H1 (cell line): ENCODE results near the gene CACNG5. TPM values are rescaled to one million over a fixed set of nuclear protein-coding genes. Genes with fewer than 3 reads are reported as not detected.
A peak's percentile ranks its signal among the peaks of the same experiment; 100 is the strongest.

Source experiments
- CTCF ChIA-PET: fragments of 300-600 bp; sonication (Branson Sonifier 250); formaldehyde crosslinking; loops from one replicate; lab custom pipeline; 2021; ENCODE audit not compliant: partially characterized antibody; lab: Charles Lee
- POLR2A ChIA-PET: fragments of 300-600 bp; sonication (Branson Sonifier 250); formaldehyde crosslinking; loops from one replicate; lab custom pipeline; 2021; ENCODE audit warnings: inconsistent platforms; ENCODE audit not compliant: partially characterized antibody; lab: Charles Lee
- DNase-seq, 2 experiments: peaks; one replicate each; pipeline versions ENCODE4 v3.0.0 to v3.0.0-alpha.2; 2010 to 2022; ENCODE audit warnings: low spot score in 2 of 2, low read depth in 1 of 2, mixed read lengths in 1 of 2
- FAIRE-seq: peaks from 2 replicates; lab custom pipeline; 2011; peaks lifted over from hg19 to GRCh38; lab: Jason Lieb, UNC
- H2AFZ ChIP-seq: 2 replicates; pipeline ENCODE4 v1.8.1; 2012; ENCODE audit warnings: low read length, inconsistent platforms
- H2AK5ac ChIP-seq: 2 replicates; pipeline ENCODE4 v1.6.1; 2013; ENCODE audit warnings: low read depth, low read length
- H2BK120ac ChIP-seq: replicated peaks from 2 replicates; pipeline ENCODE3; 2013; ENCODE audit warnings: low read depth, low read length, inconsistent platforms
- H2BK12ac ChIP-seq: 2 replicates; pipeline ENCODE4 v1.6.1; 2013; ENCODE audit warnings: low read depth, low read length
- H2BK15ac ChIP-seq: 2 replicates; pipeline ENCODE4 v1.6.1; 2013; ENCODE audit warnings: low read length
- H2BK20ac ChIP-seq: 2 replicates; pipeline ENCODE4 v1.6.1; 2013; ENCODE audit warnings: low read length
- H2BK5ac ChIP-seq: 2 replicates; pipeline ENCODE4 v1.6.1; 2013; ENCODE audit warnings: low read depth, low read length
- H3K14ac ChIP-seq: 2 replicates; pipeline ENCODE4 v1.6.1; 2013; ENCODE audit warnings: inconsistent platforms; ENCODE audit not compliant: insufficient read length
- H3K18ac ChIP-seq: 2 replicates; pipeline ENCODE4 v1.6.1; 2013; ENCODE audit warnings: low read length; ENCODE audit errors: extremely low read depth
- H3K23ac ChIP-seq: 2 replicates; pipeline ENCODE4 v1.6.1; 2013; ENCODE audit warnings: inconsistent platforms; ENCODE audit not compliant: insufficient read length
- H3K23me2 ChIP-seq: 2 replicates; pipeline ENCODE4 v1.6.1; 2013; ENCODE audit warnings: low read depth, low read length
- H3K27ac ChIP-seq: 2 replicates; pipeline ENCODE4 v1.6.1; 2011; ENCODE audit warnings: low read depth, low read length, inconsistent platforms
- H3K27me3 ChIP-seq, 4 experiments: replicated peaks in 1 of 4; 1 replicate in 1 of 4; 2 replicates in 3 of 4; pipeline versions ENCODE4 v1.6.1 to v1.8.1; 2011 to 2013; ENCODE audit warnings: low read length in 3 of 4, mild to moderate bottlenecking in 3 of 4, inconsistent platforms in 2 of 4, mixed read lengths in 2 of 4, moderate library complexity in 1 of 4; ENCODE audit not compliant: control insufficient read depth in 3 of 4, insufficient read depth in 3 of 4; ENCODE audit errors: extremely low read depth in 1 of 4
- H3K36me3 ChIP-seq, 4 experiments: 2 replicates each; pipeline versions ENCODE4 v1.6.1 to v1.8.1; 2011 to 2013; ENCODE audit warnings: mild to moderate bottlenecking in 4 of 4, low read length in 3 of 4, moderate library complexity in 2 of 4, control low read depth in 1 of 4, inconsistent platforms in 1 of 4; ENCODE audit not compliant: insufficient read depth in 4 of 4, control insufficient read depth in 2 of 4
- H3K4ac ChIP-seq: replicated peaks from 2 replicates; pipeline ENCODE3; 2013; ENCODE audit warnings: low read length, low read depth, mixed read lengths, inconsistent platforms; ENCODE audit not compliant: insufficient read length
- H3K4me1 ChIP-seq, 4 experiments: replicated peaks in 1 of 4; 1 replicate in 1 of 4; 2 replicates in 3 of 4; pipeline versions ENCODE4 v1.6.1 to v1.8.1; 2011 to 2013; ENCODE audit warnings: low read length in 3 of 4, inconsistent platforms in 2 of 4, mixed read lengths in 1 of 4; ENCODE audit not compliant: insufficient read depth in 4 of 4, control insufficient read depth in 3 of 4
- H3K4me2 ChIP-seq, 2 experiments: 2 replicates each; pipeline versions ENCODE4 v1.6.1 to v1.8.1; 2011 to 2013; ENCODE audit warnings: low read depth in 2 of 2, low read length in 2 of 2, control low read depth in 1 of 2, inconsistent platforms in 1 of 2, mild to moderate bottlenecking in 1 of 2; ENCODE audit not compliant: insufficient read depth in 1 of 2
- H3K4me3 ChIP-seq, 4 experiments: fragments of 200-600, 300-600 bp in 1 of 4; sonication (generic), shearing (Covaris generic), sonication (Bioruptor Twin) in 1 of 4; 2 replicates each; pipeline versions ENCODE4 v1.5.1 to v1.8.1; 2011 to 2016; ENCODE audit warnings: low read length in 4 of 4, low read depth in 3 of 4, control low read depth in 2 of 4, inconsistent platforms in 2 of 4, mild to moderate bottlenecking in 2 of 4, mixed read lengths in 1 of 4, moderate library complexity in 1 of 4; ENCODE audit not compliant: insufficient read depth in 2 of 4; ENCODE audit errors: extremely low read depth in 1 of 4
- H3K56ac ChIP-seq: replicated peaks from 2 replicates; pipeline ENCODE3; 2013; ENCODE audit warnings: low read depth, mild to moderate bottlenecking, mixed read lengths, low read length, inconsistent platforms; ENCODE audit not compliant: insufficient read length
- H3K79me1 ChIP-seq: 2 replicates; pipeline ENCODE4 v1.6.1; 2013; ENCODE audit warnings: low read depth, low read length, control low read depth
- H3K79me2 ChIP-seq, 2 experiments: 2 replicates each; pipeline versions ENCODE4 v1.6.1 to v1.8.1; 2012 to 2013; ENCODE audit warnings: low read length in 2 of 2, mild to moderate bottlenecking in 2 of 2, inconsistent platforms in 1 of 2; ENCODE audit not compliant: insufficient read depth in 2 of 2, control insufficient read depth in 1 of 2
- H3K9ac ChIP-seq, 4 experiments: replicated peaks in 1 of 4; 1 replicate in 1 of 4; 2 replicates in 3 of 4; pipeline versions ENCODE4 v1.6.1 to v1.8.1; 2011 to 2013; ENCODE audit warnings: low read depth in 3 of 4, low read length in 3 of 4, control low read depth in 2 of 4, mild to moderate bottlenecking in 2 of 4, moderate library complexity in 2 of 4, inconsistent platforms in 1 of 4; ENCODE audit errors: extremely low read depth in 1 of 4
- H3K9me3 ChIP-seq, 2 experiments: 2 replicates each; pipeline versions ENCODE4 v1.6.1 to v1.8.1; 2012 to 2013; ENCODE audit warnings: mild to moderate bottlenecking in 2 of 2, moderate library complexity in 2 of 2, control low read depth in 1 of 2, inconsistent platforms in 1 of 2, low read depth in 1 of 2, low read length in 1 of 2, mixed read lengths in 1 of 2; ENCODE audit not compliant: insufficient read depth in 2 of 2
- H4K20me1 ChIP-seq, 2 experiments: replicated peaks in 1 of 2; 2 replicates each; pipeline versions ENCODE3 to v1.8.1; 2011 to 2013; ENCODE audit warnings: inconsistent platforms in 2 of 2, low read length in 2 of 2, mild to moderate bottlenecking in 1 of 2; ENCODE audit not compliant: insufficient read depth in 2 of 2, control insufficient read depth in 1 of 2
- H4K5ac ChIP-seq: 2 replicates; pipeline ENCODE4 v1.6.1; 2013; ENCODE audit warnings: low read length, low read depth, mixed read lengths, inconsistent platforms; ENCODE audit not compliant: insufficient read length
- H4K8ac ChIP-seq: 2 replicates; pipeline ENCODE4 v1.8.0; 2013; ENCODE audit warnings: mild to moderate bottlenecking, moderate library complexity, low read length, inconsistent platforms; ENCODE audit not compliant: insufficient read depth; ENCODE audit errors: extremely low read depth
- H4K91ac ChIP-seq: replicated peaks from 2 replicates; pipeline ENCODE3; 2013; ENCODE audit warnings: low read length, mixed read lengths, inconsistent platforms; ENCODE audit not compliant: insufficient read length
- GABPA ChIP-seq: IDR thresholded peaks from 2 replicates; pipeline ENCODE4 v1.6.1; 2011; ENCODE audit warnings: mild to moderate bottlenecking, low read length, moderate library complexity, borderline replicate concordance; ENCODE audit not compliant: insufficient read depth
- WGBS, 2 experiments: shearing (Covaris generic) in 1 of 2; methylation state at CpG; one replicate each; pipeline versions ENCODE4 v1.1.6 to v1.1.7; 2013 to 2015; ENCODE audit warnings: low lambda C conversion rate in 2 of 2, mixed read lengths in 2 of 2, inconsistent platforms in 1 of 2, low coverage in 1 of 2, missing lambda C conversion rate in 1 of 2; ENCODE audit not compliant: insufficient replicate concordance in 2 of 2, insufficient coverage in 1 of 2, insufficient read length in 1 of 2; ENCODE audit errors: extremely low coverage in 1 of 2, missing lambda C conversion rate in 1 of 2; 5-methylcytosine and 5-hydroxymethylcytosine counted together
- polyA plus RNA-seq, 7 experiments: library from polyadenylated mRNA; depleted of rRNA in 3 of 7; stranded (reverse) in 5 of 7; unstranded in 2 of 7; fragments of >200 nt in 5 of 7; fragments of 200-250 nt in 2 of 7; gene quantifications; 1 replicate in 5 of 7; 2 replicates in 1 of 7; 4 replicates in 1 of 7; pipeline versions ENCODE4 v1.2.1 to v1.2.3, GENCODE V29; 2011 to 2013; ENCODE audit warnings: missing spikeins in 2 of 7, mixed read lengths in 2 of 7
- total RNA-seq: library from RNA; stranded (reverse); fragmentation: NEBNext Ultra II Directional; extraction: Animal tissue kit (Norgen Biotek cat#: 25700); gene quantifications from 2 replicates; pipeline ENCODE4 v1.2.1, GENCODE V29; 2021

The CACNG5 gene
- total and polyA plus RNA-seq, 2 of the 8 experiments (the other 6 are each of a cell fraction or from before 2014, with no cell fraction given): 2.2 to 3.1 TPM

DNA sequence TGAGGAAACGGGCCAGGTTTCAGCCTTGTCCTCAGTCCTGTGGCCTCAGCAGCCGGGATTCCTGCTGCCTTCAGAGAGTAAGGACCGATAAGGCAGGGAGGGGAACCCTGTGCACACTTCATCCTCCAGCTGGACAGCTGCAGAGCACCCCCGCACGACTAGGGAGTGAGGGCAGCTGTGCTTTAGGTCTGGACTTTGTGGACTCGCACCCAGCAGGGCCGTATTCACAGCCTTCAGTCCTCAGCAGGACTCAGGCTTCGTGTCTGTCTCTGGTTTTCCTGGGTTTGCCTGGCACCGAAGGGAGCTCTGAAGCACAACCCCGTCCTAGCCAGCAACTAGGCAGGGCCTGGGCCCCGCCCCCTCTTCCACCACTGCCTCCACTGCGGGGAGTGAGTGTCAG, 45.8 kb upstream of the CACNG5 start:
- ChIA-PET POLR2A (no interaction called here), CTCF (interaction anchor here (0.6 to 1.5 kb wide), 3 partner anchors 14 to 52 kb away, joined by 3 to 7 read pairs (median 3); no protein-coding TSS in a partner anchor)
- no peaks in the 10 kb centered on the region for H4K20me1 ChIP-seq
- H3K56ac ChIP-seq: no peak overlapping the region
- H3K4me1 ChIP-seq: peaks cover 0 to 4% (median 2%) of the 10 kb centered on the region in 4 experiments; a peak in 2 of 7 replicates
- H3K4me2 ChIP-seq: no peak overlapping the region
- no peak overlapping the region for H3K4me3 ChIP-seq
- H3K18ac ChIP-seq: no peak overlapping the region
- H2BK12ac ChIP-seq: no peak overlapping the region
- no peak for DNase-seq
- no peak overlapping the region for H4K91ac ChIP-seq
- H3K27ac ChIP-seq: no peak overlapping the region
- no peaks in the 10 kb centered on the region; a peak in 1 of 8 replicates for H3K36me3 ChIP-seq
- H3K23me2 ChIP-seq: no peaks in the 10 kb centered on the region
- no peak overlapping the region for H2AK5ac ChIP-seq
- H3K79me2 ChIP-seq: no peaks in the 10 kb centered on the region
- H3K27me3 ChIP-seq: no peaks in the 10 kb centered on the region
- WGBS, 2 experiments: 92% methylated on average over 10 of the region's 12 CpGs; no CpG with 5 or more reads in 1 of the 2 experiments
- H2AFZ ChIP-seq: no peak overlapping the region
- no peak overlapping the region for H3K4ac ChIP-seq
- no peak overlapping the region for H3K14ac ChIP-seq
- no peak overlapping the region for H2BK120ac ChIP-seq
- H2BK20ac ChIP-seq: no peak overlapping the region
- H2BK15ac ChIP-seq: no peak overlapping the region
- H4K5ac ChIP-seq: no peak overlapping the region
- H2BK5ac ChIP-seq: no peak overlapping the region; the same call in 1 of the 2 replicates
- TF ChIP-seq GABPA: no peak
- TF ChIP-seq, all 59 proteins: peak for 0
- no peak for FAIRE-seq
- Histone ChIP-seq H3K79me1 (no peaks in the 10 kb centered on the region), H3K23ac (no peak overlapping the region), H4K8ac (peak overlapping the region; percentile 11), H3K9ac (no peak overlapping the region), H3K9me3 (no peaks in the 10 kb centered on the region)
